OCI-LY3 (cell line): Measurements from ENCODE around the gene LAPTM5.

Source experiments
- EZH2phosphoT487 ChIP-seq: fragments of 200-600 bp; shearing (Covaris generic); IDR thresholded peaks from 2 replicates; pipeline ENCODE4 v1.6.1; 2018; ENCODE audit warnings: antibody characterized with exemption, mixed run types, low read depth
- TF ChIP-seq, protein P1 (sequence below): fragments of 200-600, 300-600 bp; sonication (generic); IDR thresholded peaks from 2 replicates; pipeline ENCODE4 v1.5.1; 2014; ENCODE audit warnings: antibody characterized with exemption, low read length, low read depth

DNA sequence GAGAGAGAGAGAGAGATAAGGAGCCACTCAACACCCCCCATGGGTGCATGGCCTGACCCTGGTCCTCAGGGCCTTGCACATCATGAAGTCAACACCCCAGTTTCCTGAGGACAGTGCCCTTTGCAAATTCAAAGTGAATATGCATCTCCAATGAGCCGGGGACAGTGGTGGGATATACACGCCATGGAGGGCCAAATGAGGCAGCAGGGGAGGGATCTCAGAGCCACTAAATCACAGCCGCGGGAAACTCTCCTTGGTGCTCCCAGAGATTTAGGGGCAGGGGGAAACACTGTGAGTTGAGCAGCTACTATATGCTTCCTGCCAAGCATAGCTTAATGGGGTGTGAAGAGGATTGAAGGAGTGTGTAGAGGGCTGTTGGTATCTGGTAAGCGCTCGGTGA, 69.7 kb downstream of the LAPTM5 start:
- TF ChIP-seq, protein P1, sequence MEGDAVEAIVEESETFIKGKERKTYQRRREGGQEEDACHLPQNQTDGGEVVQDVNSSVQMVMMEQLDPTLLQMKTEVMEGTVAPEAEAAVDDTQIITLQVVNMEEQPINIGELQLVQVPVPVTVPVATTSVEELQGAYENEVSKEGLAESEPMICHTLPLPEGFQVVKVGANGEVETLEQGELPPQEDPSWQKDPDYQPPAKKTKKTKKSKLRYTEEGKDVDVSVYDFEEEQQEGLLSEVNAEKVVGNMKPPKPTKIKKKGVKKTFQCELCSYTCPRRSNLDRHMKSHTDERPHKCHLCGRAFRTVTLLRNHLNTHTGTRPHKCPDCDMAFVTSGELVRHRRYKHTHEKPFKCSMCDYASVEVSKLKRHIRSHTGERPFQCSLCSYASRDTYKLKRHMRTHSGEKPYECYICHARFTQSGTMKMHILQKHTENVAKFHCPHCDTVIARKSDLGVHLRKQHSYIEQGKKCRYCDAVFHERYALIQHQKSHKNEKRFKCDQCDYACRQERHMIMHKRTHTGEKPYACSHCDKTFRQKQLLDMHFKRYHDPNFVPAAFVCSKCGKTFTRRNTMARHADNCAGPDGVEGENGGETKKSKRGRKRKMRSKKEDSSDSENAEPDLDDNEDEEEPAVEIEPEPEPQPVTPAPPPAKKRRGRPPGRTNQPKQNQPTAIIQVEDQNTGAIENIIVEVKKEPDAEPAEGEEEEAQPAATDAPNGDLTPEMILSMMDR, result no peak
- no peak for TF ChIP-seq EZH2phosphoT487
